HCT116 (cell line): ENCODE measurements around the gene AP4S1. TPM values are rescaled to one million over a fixed set of nuclear protein-coding genes. Genes with fewer than 3 reads are reported as not detected.
A peak's percentile ranks its signal among the peaks of the same experiment; 100 is the strongest.

ENCODE experiments used
- ATAC-seq: fragments of 200-7000 bp; cut with Tn5 transposase; 2 replicates; pipeline ENCODE4 v1.9.1; 2020; ENCODE audit warnings: mild to moderate bottlenecking, moderate library complexity
- BruUV-seq: library from RNA; stranded (reverse); fragments of 400-500 nt; replicated peaks from 2 replicates; lab custom pipeline; 2021; lab: Mats Ljungman, UMichigan
- CTCF ChIA-PET: fragments of 300-600 bp; sonication (Branson Sonifier 250); formaldehyde crosslinking; loops from one replicate; lab custom pipeline; 2021; ENCODE audit warnings: antibody characterized with exemption; lab: Charles Lee
- POLR2A ChIA-PET: fragments of 300-600, 350-600 bp; sonication (Branson Sonifier 250); formaldehyde crosslinking; loops from one replicate; lab custom pipeline; 2021; ENCODE audit warnings: antibody characterized with exemption; lab: Charles Lee
- RAD21 ChIA-PET, 2 experiments: fragments of 300-600 bp; sonication (Branson Sonifier 250); formaldehyde crosslinking; loops; one replicate each; lab custom pipeline; 2023; ENCODE audit warnings: low total read pairs in 2 of 2; ENCODE audit not compliant: uncharacterized antibody in 2 of 2, unreplicated experiment in 2 of 2, low non-redundant PET in 1 of 2; lab: Charles Lee
- DNase-seq: peaks from one replicate; pipeline ENCODE4 v3.0.0-alpha.2; 2010; ENCODE audit warnings: low read depth, low spot score
- H2AFZ ChIP-seq: fragments of 200-600 bp; shearing (Covaris generic), sonication (generic); 2 replicates; pipeline ENCODE4 v1.6.1; 2017; ENCODE audit warnings: low read depth, mixed run types, mixed read lengths, antibody characterized with exemption, low read length; ENCODE audit not compliant: poor library complexity, severe bottlenecking
- H3K27ac ChIP-seq: 2 replicates; pipeline ENCODE4 v1.5.1; 2012; ENCODE audit warnings: low read depth, low read length
- H3K27me3 ChIP-seq: fragments of 200-600 bp; sonication (generic); 2 replicates; pipeline ENCODE4 v1.6.1; 2016; ENCODE audit warnings: mixed run types, low read length, mixed read lengths; ENCODE audit not compliant: insufficient read depth
- H3K36me3 ChIP-seq, 2 experiments: fragments of 200-500 bp in 1 of 2; fragments of 200-600 bp in 1 of 2; sonication (Bioruptor generic) in 1 of 2; sonication (generic) in 1 of 2; 2 replicates each; pipeline versions ENCODE4 v1.5.1 to v1.6.1; 2014 to 2016; ENCODE audit warnings: low read length in 2 of 2, inconsistent platforms in 1 of 2, mixed read lengths in 1 of 2, mixed run types in 1 of 2; ENCODE audit not compliant: insufficient read depth in 2 of 2, control insufficient read depth in 1 of 2
- H3K4me1 ChIP-seq, 2 experiments: fragments of 200-600 bp in 1 of 2; sonication (generic) in 1 of 2; 2 replicates each; pipeline versions ENCODE4 v1.5.1 to v1.6.1; 2012 to 2017; ENCODE audit warnings: low read length in 2 of 2, inconsistent platforms in 1 of 2, mild to moderate bottlenecking in 1 of 2, mixed read lengths in 1 of 2, mixed run types in 1 of 2, moderate library complexity in 1 of 2; ENCODE audit not compliant: insufficient read depth in 2 of 2, control insufficient read depth in 1 of 2
- H3K4me2 ChIP-seq: fragments of 200-600 bp; sonication (generic); 2 replicates; pipeline ENCODE4 v1.6.1; 2017; ENCODE audit warnings: mixed run types, low read length, mixed read lengths
- H3K4me3 ChIP-seq, 2 experiments: fragments of 200-600 bp in 1 of 2; sonication (generic) in 1 of 2; replicated peaks in 1 of 2; 2 replicates each; pipeline ENCODE4 v1.5.1; 2011 to 2016; ENCODE audit warnings: low read length in 2 of 2, control low read depth in 1 of 2, low read depth in 1 of 2, mild to moderate bottlenecking in 1 of 2, mixed read lengths in 1 of 2, mixed run types in 1 of 2
- H3K79me2 ChIP-seq: fragments of 200-600 bp; sonication (generic); 2 replicates; pipeline ENCODE4 v1.6.1; 2017; ENCODE audit warnings: mild to moderate bottlenecking, mixed run types, low read length, moderate library complexity, mixed read lengths; ENCODE audit not compliant: insufficient read depth
- H3K9ac ChIP-seq: fragments of 200-600 bp; sonication (generic); 2 replicates; pipeline ENCODE4 v1.6.1; 2016; ENCODE audit warnings: low read length, mixed read lengths
- H3K9me2 ChIP-seq: fragments of 200-600 bp; sonication (generic), shearing (Covaris generic); 2 replicates; pipeline ENCODE4 v1.6.1; 2017; ENCODE audit warnings: mixed run types, mild to moderate bottlenecking, moderate library complexity; ENCODE audit not compliant: insufficient read depth
- H3K9me3 ChIP-seq, 2 experiments: fragments of 200-500 bp in 1 of 2; fragments of 200-600 bp in 1 of 2; sonication (Bioruptor generic) in 1 of 2; sonication (generic) in 1 of 2; 2 replicates each; pipeline ENCODE4 v1.6.1; 2014 to 2017; ENCODE audit warnings: low read length in 2 of 2, mixed read lengths in 2 of 2, inconsistent platforms in 1 of 2, low read depth in 1 of 2, mild to moderate bottlenecking in 1 of 2, mixed run types in 1 of 2, moderate library complexity in 1 of 2; ENCODE audit not compliant: control insufficient read depth in 1 of 2, insufficient read depth in 1 of 2
- H4K20me1 ChIP-seq: fragments of 200-600 bp; sonication (generic), shearing (Covaris generic); 2 replicates; pipeline ENCODE4 v1.6.1; 2017; ENCODE audit warnings: mixed run types, mild to moderate bottlenecking, moderate library complexity; ENCODE audit not compliant: insufficient read depth
- CBX3 ChIP-seq: IDR thresholded peaks from 2 replicates; pipeline ENCODE4 v1.6.1; 2012; ENCODE audit warnings: low read depth
- CEBPB ChIP-seq: IDR thresholded peaks from 2 replicates; pipeline ENCODE4 v1.6.1; 2012; ENCODE audit warnings: low read depth
- EZH2phosphoT487 ChIP-seq: fragments of 200-600 bp; IDR thresholded peaks from 2 replicates; pipeline ENCODE4 v1.6.1; 2018; ENCODE audit warnings: antibody characterized with exemption, borderline replicate concordance
- JUND ChIP-seq: IDR thresholded peaks from 2 replicates; pipeline ENCODE4 v1.6.1; 2012
- POLR2A ChIP-seq: IDR thresholded peaks from 2 replicates; pipeline ENCODE4 v1.7.0; 2011; ENCODE audit warnings: borderline replicate concordance; ENCODE audit not compliant: insufficient read depth, insufficient read length; ENCODE audit errors: extremely low read depth
- SP1 ChIP-seq: IDR thresholded peaks from 2 replicates; pipeline ENCODE4 v1.6.1; 2012; ENCODE audit warnings: low read depth
- TCF7L2 ChIP-seq: IDR thresholded peaks from 2 replicates; pipeline ENCODE4 v1.7.0; 2011; ENCODE audit warnings: borderline replicate concordance, inconsistent platforms; ENCODE audit not compliant: insufficient read depth, insufficient read length; ENCODE audit errors: extremely low read depth
- ZBTB33 ChIP-seq: IDR thresholded peaks from 2 replicates; pipeline ENCODE4 v1.6.1; 2011; ENCODE audit warnings: mild to moderate bottlenecking, low read length, moderate library complexity; ENCODE audit not compliant: insufficient replicate concordance; ENCODE audit errors: extremely low read depth
- ZFX ChIP-seq: fragments of 450-650 bp; IDR thresholded peaks from 2 replicates; pipeline ENCODE4 v1.6.1; 2017
- intact Hi-C: fragments of 100-400 bp; cut with micrococcal nuclease; formaldehyde crosslinking; loops from 2 replicates; pipeline ENCODE4 v1.10.0; 2022
- total RNA-seq: library from RNA; stranded (reverse); gene quantifications from one replicate; pipeline ENCODE4 v1.2.1, GENCODE V29; 2021; ENCODE audit not compliant: unreplicated experiment
- TF ChIP-seq, protein P1 (sequence below): IDR thresholded peaks from 2 replicates; pipeline ENCODE4 v1.6.1; 2012

The AP4S1 gene
- total RNA-seq, 1 experiment from 2014 or later = 5.0 TPM

DNA sequence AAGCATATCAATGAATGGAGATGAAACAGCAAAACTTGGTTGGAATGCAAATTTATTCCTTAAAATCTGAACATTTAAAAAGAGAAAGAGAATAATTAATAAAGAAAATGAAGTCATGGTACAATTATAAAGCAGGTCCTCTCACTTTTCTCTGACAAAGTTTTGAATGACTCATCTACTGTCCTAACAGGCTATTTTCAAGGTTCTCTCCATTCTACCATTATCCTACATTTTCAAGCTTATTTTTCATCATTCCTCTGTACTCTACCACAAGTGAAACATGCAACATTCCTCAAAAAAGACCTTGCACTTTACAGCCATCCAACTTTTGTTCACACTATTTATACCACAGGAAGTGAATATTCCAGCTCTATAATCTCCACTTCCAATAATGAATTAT, 36.9 kb upstream of the AP4S1 start:
- no peak overlapping the region for H3K4me3 ChIP-seq
- H3K9ac ChIP-seq = no peak overlapping the region
- H3K4me1 ChIP-seq = peaks cover 19 to 30% of the 10 kb centered on the region in 2 experiments
- H3K27ac ChIP-seq = no peak overlapping the region
- no peak for ATAC-seq
- no peaks in the 10 kb centered on the region for H3K9me2 ChIP-seq
- ChIA-PET CTCF (no interaction called here), POLR2A (interaction anchor here (1.3 to 1.6 kb wide), 2 partner anchors 10 to 38 kb away, joined by 3 to 4 read pairs; partner anchors contain the start of gene STRN3), RAD21 (no interaction called here)
- BruUV-seq = no TSS peak
- DNase-seq = no peak
- no peaks in the 10 kb centered on the region; the same call in 1 of the 2 replicates for H4K20me1 ChIP-seq
- H3K36me3 ChIP-seq = no peaks in the 10 kb centered on the region
- TF ChIP-seq TCF7L2 = no peak
- no peak for TF ChIP-seq POLR2A
- no peak for TF ChIP-seq SP1
- TF ChIP-seq, all 23 proteins: peak for 0
- 0 out of 2 replicates have a peak overlapping the region, but pooled peaks have one; percentile 21 for H3K4me2 ChIP-seq
- no peaks in the 10 kb centered on the region for H3K9me3 ChIP-seq
- intact Hi-C loops = no loop called here
- H3K79me2 ChIP-seq = peaks cover 97% of the 10 kb centered on the region
- H3K27me3 ChIP-seq = no peaks in the 10 kb centered on the region
- H2AFZ ChIP-seq = no peak overlapping the region

DNA sequence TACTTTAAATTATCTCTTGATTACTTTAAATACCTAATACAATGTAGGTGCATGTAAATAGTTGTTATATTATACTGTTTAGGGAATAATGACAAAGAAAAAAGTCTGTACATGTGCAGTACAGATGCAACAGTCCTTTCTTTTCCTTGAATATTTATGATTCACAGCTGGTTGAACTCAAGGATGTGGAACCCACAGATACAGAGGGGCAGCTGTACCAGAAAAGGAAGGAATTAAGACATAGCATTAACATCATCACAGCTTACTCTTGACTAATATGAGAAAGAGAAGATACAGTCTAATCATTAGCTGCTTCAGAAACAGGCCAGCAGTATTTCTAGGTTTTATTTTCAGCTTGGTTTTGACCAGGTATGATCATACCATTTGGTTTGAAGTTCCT, 34.7 kb upstream of the AP4S1 start:
- RAD21 ChIA-PET = no interaction called here
- H4K20me1 ChIP-seq = peaks cover 1% of the 10 kb centered on the region; the same call in 1 of the 2 replicates
- H3K4me2 ChIP-seq = no peak overlapping the region

More for the DNA sequence above, 34.7 kb upstream of the AP4S1 start:
- Histone ChIP-seq H3K36me3 (no peaks in the 10 kb centered on the region), H3K4me1 (peaks cover 28 to 42% of the 10 kb centered on the region in 2 experiments), H3K4me3 (no peak overlapping the region), H3K9me2 (no peaks in the 10 kb centered on the region), H3K79me2 (peaks cover 97% of the 10 kb centered on the region), H3K27me3 (no peaks in the 10 kb centered on the region), H3K9me3 (no peaks in the 10 kb centered on the region), H3K9ac (no peak overlapping the region)
- intact Hi-C loops = no loop called here
- POLR2A ChIA-PET = interaction anchor here (0.6 kb wide), 1 partner anchor 48 kb away, joined by 3 read pairs; no protein-coding TSS in a partner anchor
- CTCF ChIA-PET = no interaction called here
- BruUV-seq = no TSS peak
- DNase-seq (no peak), ATAC-seq (no peak)
- TF ChIP-seq ZBTB33 (no peak), CBX3 (no peak), ZFX (no peak), EZH2phosphoT487 (no peak), CEBPB (no peak), SP1 (no peak), JUND (no peak)
- TF ChIP-seq, protein P1, sequence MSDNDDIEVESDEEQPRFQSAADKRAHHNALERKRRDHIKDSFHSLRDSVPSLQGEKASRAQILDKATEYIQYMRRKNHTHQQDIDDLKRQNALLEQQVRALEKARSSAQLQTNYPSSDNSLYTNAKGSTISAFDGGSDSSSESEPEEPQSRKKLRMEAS = no peak
- TF ChIP-seq, all 23 proteins: peak for 0
- Histone ChIP-seq H3K27ac (no peak overlapping the region), H2AFZ (no peak overlapping the region)
